Activated T-helper 1 cell treated with Interleukin-2 at 50 U/mL for 16 hours (primary cell): ENCODE measurements around the gene RIT1.

ENCODE experiments used
- DNase-seq: peaks from one replicate; pipeline ENCODE4 v3.0.0-alpha.2; 2020; ENCODE audit warnings: low read depth

Gene RIT1

GRCh38 chr1:155856975-155857930, 53.9 kb downstream of the RIT1 start, which contains the start of gene GON4L:
GON4L (minus strand) TSS chr1:155857214; CDS start chr1:155853780, 3,434 bp downstream.
- peak; percentile 84 for DNase-seq

- no peak for DNase-seq
Observed at GRCh38 chr1:155856257-155856974, 54.7 kb downstream of the RIT1 start.

GRCh38 chr1:155850345-155850744, 60.8 kb downstream of the RIT1 start:
- no peak for DNase-seq

GRCh38 chr1:155847823-155848529, 63.2 kb downstream of the RIT1 start:
- no peak for DNase-seq
